Astrocyte (in vitro differentiated cells and primary cell): ENCODE results near the gene CDH11. TPM values are rescaled to one million over a fixed set of nuclear protein-coding genes. Genes with fewer than 3 reads are reported as not detected.
A peak's percentile ranks its signal among the peaks of the same experiment; 100 is the strongest.

ENCODE experiments used
- DNase-seq: peaks from one replicate; pipeline ENCODE4 v3.0.0-alpha.2; 2010; ENCODE audit warnings: low read depth
- FAIRE-seq: peaks from 2 replicates; lab custom pipeline; 2011; peaks lifted over from hg19 to GRCh38; lab: Jason Lieb, UNC
- H2AFZ ChIP-seq: 2 replicates; pipeline ENCODE4 v1.6.0; 2012; ENCODE audit warnings: low read depth, low read length, inconsistent platforms
- H3K27ac ChIP-seq: 2 replicates; pipeline ENCODE4 v1.5.1; 2011; ENCODE audit warnings: low read depth, low read length, inconsistent platforms
- H3K27me3 ChIP-seq: 2 replicates; pipeline ENCODE4 v1.6.0; 2011; ENCODE audit warnings: low read length, inconsistent platforms; ENCODE audit not compliant: insufficient read depth
- H3K36me3 ChIP-seq: 2 replicates; pipeline ENCODE4 v1.5.1; 2011; ENCODE audit warnings: low read length, inconsistent platforms; ENCODE audit not compliant: insufficient read depth
- H3K4me1 ChIP-seq: 2 replicates; pipeline ENCODE4 v1.5.1; 2011; ENCODE audit warnings: low read length, inconsistent platforms; ENCODE audit not compliant: insufficient read depth
- H3K4me2 ChIP-seq: 2 replicates; pipeline ENCODE4 v1.6.0; 2012; ENCODE audit warnings: low read length, inconsistent platforms
- H3K4me3 ChIP-seq: 2 replicates; pipeline ENCODE4 v1.5.1; 2011; ENCODE audit warnings: low read depth, mild to moderate bottlenecking, low read length, inconsistent platforms; ENCODE audit not compliant: insufficient read depth
- H3K79me2 ChIP-seq: 2 replicates; pipeline ENCODE4 v1.6.0; 2012; ENCODE audit warnings: mild to moderate bottlenecking, low read length, inconsistent platforms; ENCODE audit not compliant: insufficient read depth
- H3K9ac ChIP-seq: 2 replicates; pipeline ENCODE4 v1.6.0; 2012; ENCODE audit warnings: mild to moderate bottlenecking, low read length, inconsistent platforms
- H3K9me3 ChIP-seq: 2 replicates; pipeline ENCODE4 v1.5.1; 2012; ENCODE audit warnings: low read depth, mild to moderate bottlenecking, low read length, inconsistent platforms; ENCODE audit not compliant: insufficient read depth
- H4K20me1 ChIP-seq: 2 replicates; pipeline ENCODE4 v1.6.0; 2012; ENCODE audit warnings: low read length, inconsistent platforms; ENCODE audit not compliant: insufficient read depth
- H3K27ac Mint-ChIP-seq: one replicate; pipeline ENCODE4 v1.8.0; 2021; ENCODE audit warnings: mild to moderate bottlenecking, mixed read lengths; ENCODE audit not compliant: unreplicated experiment
- H3K27me3 Mint-ChIP-seq: one replicate; pipeline ENCODE4 v1.8.0; 2021; ENCODE audit warnings: low read depth, mixed read lengths; ENCODE audit not compliant: unreplicated experiment
- H3K36me3 Mint-ChIP-seq: one replicate; pipeline ENCODE4 v1.8.0; 2021; ENCODE audit warnings: low read depth, mixed read lengths; ENCODE audit not compliant: unreplicated experiment
- H3K4me1 Mint-ChIP-seq: one replicate; pipeline ENCODE4 v1.8.0; 2021; ENCODE audit warnings: low read depth, mixed read lengths; ENCODE audit not compliant: unreplicated experiment
- H3K4me3 Mint-ChIP-seq: one replicate; pipeline ENCODE4 v1.8.0; 2021; ENCODE audit warnings: mild to moderate bottlenecking, moderate library complexity, mixed read lengths; ENCODE audit not compliant: unreplicated experiment
- H3K9me3 Mint-ChIP-seq: one replicate; pipeline ENCODE4 v1.8.0; 2021; ENCODE audit warnings: mild to moderate bottlenecking, mixed read lengths; ENCODE audit not compliant: unreplicated experiment
- CTCF ChIP-seq: IDR thresholded peaks from 2 replicates; pipeline ENCODE4 v1.5.1; 2011; ENCODE audit warnings: low read depth, mild to moderate bottlenecking, inconsistent platforms, low read length, moderate library complexity; ENCODE audit not compliant: insufficient read depth
- EZH2 ChIP-seq: IDR thresholded peaks from 2 replicates; pipeline ENCODE4 v1.6.1; 2012; ENCODE audit warnings: mild to moderate bottlenecking, low read length, inconsistent platforms; ENCODE audit not compliant: insufficient read depth
- total RNA-seq: library from RNA; stranded (reverse); gene quantifications from 2 replicates; pipeline ENCODE4 v1.2.1, GENCODE V29; 2021

CDH11 gene
- total RNA-seq, 1 donor from 2014 or later: 313 TPM

- H3K27ac ChIP-seq: no peak overlapping the region
- H3K27me3 Mint-ChIP-seq: no peaks in the 10 kb centered on the region
- H2AFZ ChIP-seq: no peak overlapping the region
- FAIRE-seq: no peak
- H3K4me3 Mint-ChIP-seq: no peak overlapping the region
- no peaks in the 10 kb centered on the region for H3K9me3 ChIP-seq
- no peak overlapping the region for H3K27ac Mint-ChIP-seq
- H3K4me1 Mint-ChIP-seq: peaks cover 6% of the 10 kb centered on the region
- H3K4me2 ChIP-seq: no peak overlapping the region
- H3K27me3 ChIP-seq: no peaks in the 10 kb centered on the region
- H3K79me2 ChIP-seq: peaks cover 64% of the 10 kb centered on the region
- H3K4me3 ChIP-seq: no peak overlapping the region
- H3K36me3 Mint-ChIP-seq: peaks cover 43% of the 10 kb centered on the region
- H3K36me3 ChIP-seq: peaks cover 62% of the 10 kb centered on the region
- peaks cover 70% of the 10 kb centered on the region for H4K20me1 ChIP-seq
- TF ChIP-seq CTCF: no peak
- TF ChIP-seq EZH2: no peak
- no peak overlapping the region for H3K9ac ChIP-seq
- H3K9me3 Mint-ChIP-seq: peaks cover 5% of the 10 kb centered on the region
- H3K4me1 ChIP-seq: peaks cover 11% of the 10 kb centered on the region
- no peak for DNase-seq
Measured at GRCh38 chr16:65003621-65004020, 118.2 kb downstream of the CDH11 start.

DNA sequence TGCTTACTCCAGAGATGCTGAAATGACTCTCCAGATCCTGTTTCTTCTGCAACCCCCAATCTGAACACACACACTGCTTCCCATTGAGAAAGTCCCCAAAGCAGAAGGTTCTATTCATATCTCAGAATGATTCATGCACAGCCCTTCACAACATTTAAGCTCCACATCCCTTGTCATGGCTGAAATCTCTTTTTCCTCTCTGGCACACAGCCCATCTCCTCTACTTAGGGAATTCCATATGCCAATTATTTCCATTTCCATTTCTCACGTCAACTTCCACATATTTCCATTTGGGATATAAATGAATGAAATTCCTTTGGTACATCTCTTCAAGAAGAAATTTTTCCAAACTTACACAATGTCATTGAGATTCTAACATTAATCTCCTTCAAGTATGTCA lies 119.6 kb downstream of the CDH11 start:
- peaks cover 71% of the 10 kb centered on the region for H3K36me3 ChIP-seq
- DNase-seq (peak; percentile 78), FAIRE-seq (peak; percentile 90)
- peaks cover 11% of the 10 kb centered on the region for H3K4me1 ChIP-seq
- no peak overlapping the region for H2AFZ ChIP-seq
- H3K4me3 ChIP-seq: no peak overlapping the region
- Mint-ChIP-seq H3K4me3 (no peak overlapping the region), H3K4me1 (peaks cover 6% of the 10 kb centered on the region), H3K36me3 (peaks cover 51% of the 10 kb centered on the region), H3K27ac (no peak overlapping the region), H3K9me3 (peaks cover 3% of the 10 kb centered on the region), H3K27me3 (no peaks in the 10 kb centered on the region)
- H3K79me2 ChIP-seq: peaks cover 57% of the 10 kb centered on the region
- peak overlapping the region; percentile 16 for H3K9ac ChIP-seq
- H4K20me1 ChIP-seq: peaks cover 73% of the 10 kb centered on the region
- H3K27ac ChIP-seq: peak overlapping the region; percentile 67
- H3K9me3 ChIP-seq: no peaks in the 10 kb centered on the region
- peak overlapping the region; percentile 15 for H3K4me2 ChIP-seq
- no peaks in the 10 kb centered on the region for H3K27me3 ChIP-seq
- TF ChIP-seq EZH2 (no peak), CTCF (no peak)

DNA sequence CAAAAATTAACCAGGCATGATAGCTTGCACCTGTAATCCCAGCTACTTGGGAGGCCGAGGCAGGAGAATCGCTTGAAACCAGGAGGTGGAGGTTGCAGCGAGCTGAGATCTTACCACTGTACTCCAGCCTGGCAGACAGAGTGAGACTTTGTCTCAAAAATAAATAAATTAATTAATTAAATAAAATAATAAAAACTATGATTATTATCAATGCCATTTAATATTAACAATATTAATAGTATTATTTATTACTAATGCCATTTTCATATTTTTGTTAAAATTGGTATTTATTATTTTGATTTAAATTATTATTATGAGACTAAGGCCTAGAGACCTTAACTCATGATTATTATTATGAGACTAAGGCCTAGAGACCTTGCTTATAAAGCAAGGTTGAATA lies 121.2 kb downstream of the CDH11 start:
- H3K79me2 ChIP-seq: peaks cover 51% of the 10 kb centered on the region
- FAIRE-seq (no peak), DNase-seq (no peak)
- H3K4me3 ChIP-seq: no peak overlapping the region
- peaks cover 67% of the 10 kb centered on the region for H4K20me1 ChIP-seq
- TF ChIP-seq EZH2 (no peak), CTCF (no peak)
- no peak overlapping the region for H2AFZ ChIP-seq
- H3K27ac ChIP-seq: no peak overlapping the region
- H3K36me3 Mint-ChIP-seq: peaks cover 43% of the 10 kb centered on the region
- no peaks in the 10 kb centered on the region for H3K9me3 Mint-ChIP-seq
- H3K27ac Mint-ChIP-seq: no peak overlapping the region
- H3K36me3 ChIP-seq: peaks cover 64% of the 10 kb centered on the region
- H3K27me3 Mint-ChIP-seq: no peaks in the 10 kb centered on the region
- H3K27me3 ChIP-seq: no peaks in the 10 kb centered on the region
- H3K4me1 ChIP-seq: peaks cover 11% of the 10 kb centered on the region
- H3K9ac ChIP-seq: no peak overlapping the region
- H3K4me2 ChIP-seq: no peak overlapping the region
- H3K4me1 Mint-ChIP-seq: peaks cover 7% of the 10 kb centered on the region
- no peaks in the 10 kb centered on the region for H3K9me3 ChIP-seq
- H3K4me3 Mint-ChIP-seq: no peak overlapping the region
